GM18858 (cell line): Measurements from ENCODE around the gene CARD6.
"Not testable (repeated sequence)": the region's sequence is repeated elsewhere in the genome, so short reads cannot be mapped to it uniquely, and the experiment has no call there.

ENCODE experiments used
- ATAC-seq: cut with Tn5 transposase; IDR thresholded peaks from one replicate; pipeline ENCODE4 v1.9.1; 2021; ENCODE audit not compliant: unreplicated experiment

Gene CARD6

DNA sequence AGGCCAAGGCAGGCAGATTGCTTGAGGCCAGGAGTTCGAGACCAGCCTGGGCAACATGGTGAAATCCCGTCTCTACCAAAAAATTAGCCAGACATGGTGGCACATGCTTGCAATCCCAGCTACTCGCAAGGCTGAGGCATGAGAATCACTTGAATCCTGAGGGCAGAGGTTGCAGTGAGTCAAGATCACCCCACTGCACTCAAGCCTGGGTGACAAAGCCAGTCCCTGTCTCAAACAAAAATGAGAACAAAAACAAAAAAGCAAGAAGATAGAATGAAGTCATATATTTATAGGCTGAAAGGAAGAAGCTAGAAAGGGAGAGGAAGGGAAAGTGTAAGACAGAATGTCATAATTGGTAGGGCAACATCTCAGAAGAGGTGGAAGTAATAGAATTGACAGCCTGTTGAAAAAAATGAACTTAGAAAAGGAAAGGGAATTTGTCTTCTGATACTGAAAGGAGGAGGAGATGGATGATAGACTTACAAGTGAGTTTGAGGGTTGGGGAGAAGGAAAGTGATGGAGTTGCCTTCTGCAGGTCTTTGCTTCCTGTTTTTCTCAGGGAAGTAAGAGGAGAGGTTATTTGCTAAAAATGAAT, 32.2 kb downstream of the CARD6 start:
- ATAC-seq, result no peak

DNA sequence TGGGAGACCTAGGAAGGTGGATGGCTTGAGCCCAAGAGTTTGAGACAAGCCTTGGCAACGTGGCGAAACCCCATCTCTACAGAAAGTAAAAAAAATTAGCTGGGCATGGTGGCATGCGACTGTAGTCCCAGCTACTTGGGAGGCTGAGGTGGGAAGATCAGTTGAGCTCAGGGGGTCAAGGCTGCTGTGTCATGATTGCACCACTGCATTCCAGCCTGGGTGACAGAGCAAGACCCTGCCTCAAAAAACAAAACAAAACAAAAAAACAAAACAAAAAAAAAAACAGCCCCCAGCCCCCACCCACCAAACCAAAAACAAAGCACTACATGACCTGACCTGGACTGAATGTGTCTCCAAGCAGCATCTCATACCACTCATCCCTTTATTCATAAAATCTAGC, 34.8 kb downstream of the CARD6 start:
- ATAC-seq, result no peak

DNA sequence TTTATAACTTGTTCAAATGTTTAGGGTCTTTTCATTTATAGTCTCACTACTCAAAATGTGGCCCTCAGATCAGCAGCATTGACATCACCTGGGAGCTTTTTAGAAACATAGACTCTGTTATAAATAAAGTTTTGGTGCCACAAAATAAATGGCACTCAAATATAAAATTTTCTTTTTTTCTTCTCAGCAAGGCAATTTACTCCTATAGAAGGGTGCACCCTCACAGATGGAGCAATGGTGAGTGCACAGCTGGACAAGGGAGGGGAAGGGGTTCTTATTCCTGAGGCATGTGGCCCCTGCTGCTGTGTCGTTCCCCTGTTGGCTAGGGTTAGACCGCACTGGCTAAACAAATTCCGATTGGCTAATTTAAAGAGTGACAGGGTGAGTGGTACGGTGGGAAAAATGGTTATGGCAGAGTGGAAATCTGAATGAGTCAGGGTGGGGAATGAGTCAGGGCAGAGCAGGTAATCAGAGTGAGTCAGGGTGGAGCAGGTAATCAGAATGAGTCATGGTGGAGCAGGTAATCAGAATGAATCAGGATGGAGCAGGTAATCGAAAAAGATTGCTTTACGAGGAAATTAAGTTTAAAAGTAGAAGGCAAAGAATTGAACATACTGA, 36.3 kb downstream of the CARD6 start:
- no peak for ATAC-seq

DNA sequence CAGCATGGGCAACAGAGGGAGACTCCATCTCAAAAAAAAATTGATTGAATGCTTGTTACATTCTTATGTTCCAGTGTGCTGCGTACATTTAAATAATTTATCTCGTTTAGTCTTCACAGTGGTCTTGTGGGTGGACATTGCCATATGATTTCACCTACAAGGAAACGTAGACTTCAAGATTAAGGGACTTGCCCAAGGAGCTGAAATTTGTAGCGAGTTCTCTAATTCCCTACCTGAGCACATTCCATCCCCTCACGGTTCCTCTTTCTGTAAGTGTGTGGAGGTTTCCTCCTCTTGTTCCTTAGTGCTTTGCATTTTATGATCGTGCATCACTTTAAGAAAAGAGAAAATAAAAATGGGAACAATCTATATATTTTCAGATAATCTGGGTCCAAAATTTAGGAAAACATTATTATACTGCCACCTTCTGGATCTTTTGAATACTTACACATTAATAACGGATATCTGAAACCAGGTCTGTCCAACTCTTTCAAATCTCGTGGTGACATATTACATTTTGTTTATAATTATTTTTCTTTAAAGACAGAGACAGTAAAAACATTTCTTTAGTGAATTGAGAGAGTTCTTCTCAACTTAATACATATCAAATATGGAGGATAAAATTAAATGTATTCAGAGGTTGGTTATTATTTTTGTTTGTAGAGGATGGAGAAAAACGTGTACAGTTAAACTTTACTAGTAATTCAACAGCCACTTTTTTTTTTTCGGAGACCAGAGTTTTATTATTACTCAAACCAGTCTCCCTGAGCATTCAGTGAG, 38.2 kb downstream of the CARD6 start:
- ATAC-seq, result peak; percentile 53

DNA sequence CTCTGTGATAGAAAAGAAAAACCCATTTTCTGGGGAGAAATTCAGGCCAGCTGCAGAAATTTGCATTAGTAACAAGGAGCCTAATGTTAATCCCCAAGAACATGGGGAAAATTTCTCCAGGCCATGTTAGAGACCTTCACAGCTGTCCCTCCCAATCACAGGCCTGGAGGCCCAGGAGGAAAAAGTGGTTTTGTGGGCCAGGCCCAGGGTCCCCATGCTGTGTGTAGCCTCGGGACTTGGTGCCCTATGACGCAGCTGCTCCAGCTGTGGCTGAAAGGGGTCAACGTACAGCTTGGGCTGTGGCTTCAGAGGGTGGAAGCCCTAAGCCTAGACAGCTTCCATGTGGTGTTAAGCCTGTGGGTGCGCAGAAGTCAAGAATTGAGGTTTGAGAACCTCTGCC, 41.1 kb downstream of the CARD6 start:
- no peak for ATAC-seq

DNA sequence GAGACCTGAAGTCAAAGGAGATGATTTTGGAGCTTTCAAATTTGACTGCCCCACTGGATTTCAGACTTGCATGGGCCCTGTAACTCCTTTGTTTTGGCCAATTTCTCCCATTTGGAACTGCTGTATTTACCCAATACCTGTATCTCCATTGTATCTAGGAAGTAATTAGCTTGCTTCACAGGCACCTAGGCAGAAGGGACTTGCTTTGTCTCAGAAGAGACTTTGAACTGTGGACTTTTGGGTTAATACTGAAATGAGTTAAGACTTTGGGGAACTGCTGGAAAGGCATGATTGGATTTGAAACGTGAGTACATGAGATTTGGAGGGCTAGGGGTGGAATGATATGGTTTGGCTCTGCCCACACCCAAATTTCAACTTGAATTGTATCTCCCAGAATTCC, 41.9 kb downstream of the CARD6 start:
- not testable (repeated sequence) for ATAC-seq

DNA sequence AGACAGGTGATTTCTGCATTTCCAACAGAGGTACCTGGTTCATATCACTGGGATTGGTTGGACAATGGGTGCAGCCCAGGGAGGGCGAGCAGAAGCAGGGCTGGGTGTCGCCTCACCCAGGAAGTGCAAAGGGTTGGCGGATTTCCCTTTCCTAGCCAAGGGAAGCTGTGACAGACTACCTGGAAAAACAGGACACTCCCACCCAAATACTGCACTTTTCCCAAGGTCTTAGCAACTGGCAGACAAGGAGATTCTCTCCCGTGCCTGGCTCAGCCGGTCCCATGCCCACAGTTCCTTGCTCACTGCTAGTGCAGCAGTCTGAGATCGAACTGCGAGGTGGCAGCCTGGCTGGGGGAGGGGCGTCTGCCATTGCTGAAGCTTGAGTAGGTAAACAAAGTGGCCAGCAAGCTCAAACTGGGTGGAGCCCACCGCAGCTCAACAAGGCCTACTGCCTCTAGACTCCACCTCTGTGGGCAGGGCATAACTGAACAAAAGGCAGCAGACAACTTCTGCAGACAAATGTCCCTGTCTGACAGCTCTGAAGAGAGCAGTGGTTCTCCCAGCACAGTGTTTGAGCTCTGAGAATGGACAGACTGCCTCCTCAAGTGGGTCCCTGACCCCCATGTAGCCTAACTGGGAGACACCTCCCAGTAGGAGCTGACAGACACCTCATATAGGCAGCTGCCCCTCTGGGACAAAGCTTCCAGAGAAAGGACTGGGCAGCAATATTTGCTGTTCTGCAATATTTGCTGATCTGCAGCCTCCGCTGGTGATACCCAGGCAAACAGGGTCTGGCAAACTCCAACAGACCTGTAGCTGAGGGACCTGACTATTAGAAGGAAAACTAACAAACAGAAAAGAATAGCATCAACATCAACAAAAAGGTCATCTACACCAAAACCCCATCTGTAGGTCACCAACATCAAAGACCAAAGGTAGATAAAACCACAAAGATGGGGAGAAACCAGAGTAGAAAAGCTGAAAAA, 54.6 kb downstream of the CARD6 start:
- not testable (repeated sequence) for ATAC-seq

DNA sequence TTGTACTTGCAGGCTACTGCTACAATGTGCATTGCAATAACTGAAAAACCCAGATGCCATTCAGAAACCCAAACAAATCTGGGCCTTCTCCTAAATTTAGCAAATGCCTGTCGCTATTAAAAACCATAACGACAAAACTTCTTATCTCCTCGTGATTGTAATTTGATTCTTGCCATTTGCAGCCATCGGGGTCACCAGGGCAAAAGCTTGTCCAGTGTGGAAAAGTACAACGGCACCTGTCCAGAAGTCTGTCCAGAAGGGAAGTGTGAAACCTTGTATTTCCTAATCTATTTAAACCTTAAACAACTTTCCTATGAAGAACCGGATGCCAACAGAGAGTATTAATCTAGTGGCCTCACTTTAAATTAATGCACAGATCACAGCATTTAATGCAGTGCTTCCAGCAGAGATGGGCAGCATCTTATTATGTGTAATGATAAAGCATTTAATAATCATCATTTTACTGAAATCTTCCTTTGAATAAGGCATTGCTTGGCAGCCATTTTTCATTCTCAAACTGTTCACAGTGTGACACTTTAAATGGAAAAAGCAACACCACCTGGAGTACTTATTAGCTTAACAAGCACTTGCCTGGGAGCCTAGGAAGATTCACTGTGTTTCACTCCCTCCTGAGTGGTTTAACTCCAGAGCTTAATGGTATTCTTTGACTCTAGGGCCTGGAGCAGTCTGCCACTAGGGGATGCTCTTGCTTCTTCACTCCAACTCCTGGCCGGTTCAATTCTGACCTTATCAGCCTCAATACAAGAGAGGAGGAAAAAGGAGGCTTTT, 63.2 kb downstream of the CARD6 start:
- peak; percentile 85 for ATAC-seq

DNA sequence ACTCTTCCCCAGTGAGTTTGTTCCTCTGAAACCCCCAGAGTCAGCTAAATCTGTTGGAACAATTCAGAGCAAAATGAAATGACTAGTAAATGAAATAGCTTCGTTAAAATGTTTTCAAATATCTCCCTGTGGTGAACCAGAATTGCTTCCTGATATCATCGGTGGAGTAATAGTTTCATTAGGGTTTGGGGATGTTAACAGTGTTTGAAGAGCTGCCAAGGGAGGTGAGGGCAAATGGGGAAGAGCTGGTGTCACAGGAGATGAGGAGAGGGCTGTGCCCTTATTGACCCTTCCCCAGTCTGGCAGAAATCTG, 63.8 kb downstream of the CARD6 start:
- ATAC-seq, result no peak

DNA sequence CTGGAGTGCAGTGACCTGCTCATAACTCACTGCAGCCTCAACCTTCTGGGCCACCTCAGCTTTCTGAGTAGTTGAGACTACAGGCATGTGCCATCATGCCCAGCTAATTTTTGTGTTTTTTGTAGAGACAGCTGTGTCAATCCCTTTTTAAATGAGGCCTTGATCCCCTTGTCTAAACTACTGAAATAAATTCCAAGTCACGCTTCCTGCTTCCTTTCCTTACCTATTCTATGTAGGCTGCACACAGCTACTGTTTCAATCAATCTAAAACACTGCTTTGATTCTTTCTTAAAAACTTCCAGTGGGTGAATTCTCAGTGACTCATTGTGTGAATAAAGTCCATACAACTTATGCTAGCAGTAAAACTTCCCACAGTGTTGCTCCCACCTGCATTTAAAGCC, 65.2 kb downstream of the CARD6 start:
- ATAC-seq, result no peak

DNA sequence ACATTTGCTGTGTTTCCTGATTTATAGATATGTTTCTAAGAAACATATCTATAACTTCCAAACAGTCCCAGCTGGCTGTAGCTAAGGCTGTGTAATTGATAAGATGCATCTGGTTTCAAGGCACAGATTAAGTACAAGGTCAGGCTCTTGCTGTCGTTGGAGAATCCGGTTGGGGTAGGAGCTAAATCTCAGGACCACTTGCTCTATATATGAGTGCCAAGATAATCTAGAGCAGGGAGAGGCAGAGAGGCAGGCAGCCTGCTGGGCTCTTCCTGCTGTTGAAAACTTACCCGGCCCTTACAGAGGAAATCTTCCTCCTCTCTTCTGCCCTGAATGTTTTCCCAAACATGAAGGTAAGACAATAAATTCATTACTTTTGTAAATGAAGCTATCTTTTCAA, 68.1 kb downstream of the CARD6 start, which contains the start of gene C7:
C7 (plus strand) TSS at position 234 of the 400 bp plus-strand sequence; CDS start at position 348, 114 bp downstream.
- ATAC-seq, result no peak

DNA sequence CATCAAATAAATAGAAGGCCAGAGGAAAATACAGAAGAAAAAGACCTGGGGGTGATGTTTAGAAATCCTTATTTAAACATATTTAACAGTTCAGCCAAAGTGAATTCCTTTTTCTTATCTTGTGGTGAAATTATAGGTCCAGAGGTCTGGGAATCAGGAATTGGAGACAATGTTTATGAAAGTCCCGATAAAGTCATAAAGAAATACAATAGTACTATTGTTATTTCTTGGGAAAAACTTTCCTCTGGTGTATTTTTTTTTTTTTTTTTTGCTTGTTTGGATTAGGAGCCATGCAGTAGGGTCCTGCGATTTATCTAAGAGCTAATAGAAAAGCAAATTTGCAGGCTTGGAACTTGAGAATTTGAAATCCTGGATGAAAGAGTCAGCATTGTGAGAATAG, 68.6 kb downstream of the CARD6 start:
- no peak for ATAC-seq
